DOHH2 (cell line): ENCODE results near the gene COL13A1.

ENCODE experiments used
- H3F3A ChIP-seq: fragments of 200-600 bp; sonication (generic), shearing (Covaris generic); 2 replicates; pipeline ENCODE4 v1.6.0; 2016; ENCODE audit warnings: antibody characterized with exemption, mild to moderate bottlenecking; ENCODE audit not compliant: control insufficient read depth, insufficient read depth
- H3K27ac ChIP-seq: fragments of 200-600 bp; sonication (generic); 2 replicates; pipeline ENCODE4 v1.5.1; 2014; ENCODE audit warnings: low read depth, mild to moderate bottlenecking, low read length, moderate library complexity
- H3K27me3 ChIP-seq: fragments of 200-600 bp; sonication (generic); 2 replicates; pipeline ENCODE4 v1.6.1; 2014; ENCODE audit warnings: mild to moderate bottlenecking, low read length, mixed read lengths; ENCODE audit not compliant: control insufficient read depth
- H3K36me3 ChIP-seq: fragments of 200-600 bp; sonication (generic); 2 replicates; pipeline ENCODE4 v1.6.1; 2014; ENCODE audit warnings: mild to moderate bottlenecking, low read length, moderate library complexity, mixed read lengths; ENCODE audit not compliant: control insufficient read depth
- H3K4me1 ChIP-seq: fragments of 200-600 bp; sonication (generic); 2 replicates; pipeline ENCODE4 v1.6.1; 2014; ENCODE audit warnings: mild to moderate bottlenecking, low read length, mixed read lengths; ENCODE audit not compliant: control insufficient read depth
- H3K4me2 ChIP-seq: fragments of 200-600 bp; sonication (generic); 2 replicates; pipeline ENCODE4 v1.6.0; 2014; ENCODE audit warnings: mild to moderate bottlenecking, low read length, moderate library complexity
- H3K4me3 ChIP-seq: fragments of 200-600 bp; sonication (generic); 2 replicates; pipeline ENCODE4 v1.5.1; 2014; ENCODE audit warnings: mild to moderate bottlenecking, low read length, mixed read lengths
- H3K79me2 ChIP-seq: fragments of 200-600 bp; sonication (generic); 2 replicates; pipeline ENCODE4 v1.6.1; 2014; ENCODE audit warnings: mild to moderate bottlenecking, low read length, mixed read lengths; ENCODE audit not compliant: control insufficient read depth
- H3K9me2 ChIP-seq: fragments of 200-600 bp; sonication (generic); replicated peaks from 2 replicates; pipeline ENCODE4 v1.6.1; 2014; ENCODE audit warnings: mild to moderate bottlenecking, low read length, mixed read lengths; ENCODE audit not compliant: control insufficient read depth
- H3K9me3 ChIP-seq: fragments of 200-600 bp; sonication (generic); 2 replicates; pipeline ENCODE4 v1.6.1; 2014; ENCODE audit warnings: antibody characterized with exemption, low read length, mixed read lengths; ENCODE audit not compliant: control insufficient read depth, insufficient read depth
- H4K20me1 ChIP-seq: fragments of 200-600 bp; sonication (generic); 2 replicates; pipeline ENCODE4 v1.6.0; 2014; ENCODE audit warnings: low read depth, mild to moderate bottlenecking, antibody characterized with exemption, low read length, moderate library complexity; ENCODE audit not compliant: control insufficient read depth, insufficient read depth
- CTCF ChIP-seq: fragments of 200-600 bp; sonication (generic); IDR thresholded peaks from one replicate; pipeline ENCODE4 v1.5.1; 2014; ENCODE audit warnings: antibody characterized with exemption, mild to moderate bottlenecking, low read depth, low read length; ENCODE audit not compliant: poor library complexity, severe bottlenecking
- EZH2phosphoT487 ChIP-seq: fragments of 200-600 bp; sonication (generic); IDR thresholded peaks from 2 replicates; pipeline ENCODE4 v1.6.1; 2017; ENCODE audit warnings: borderline replicate concordance, mild to moderate bottlenecking, antibody characterized with exemption, low read length, moderate library complexity, mixed read lengths

Gene COL13A1

GRCh38 chr10:69955211-69955805 lies 153.6 kb downstream of the COL13A1 start:
- no peaks in the 10 kb centered on the region for H3K9me3 ChIP-seq

GRCh38 chr10:69955897-69956740 lies 154.4 kb downstream of the COL13A1 start:
- no peaks in the 10 kb centered on the region for H3K27me3 ChIP-seq
- H3K79me2 ChIP-seq = no peaks in the 10 kb centered on the region
- TF ChIP-seq CTCF (no peak), EZH2phosphoT487 (no peak)
- H3K9me3 ChIP-seq = no peaks in the 10 kb centered on the region
- no peaks in the 10 kb centered on the region for H3K36me3 ChIP-seq
- no peak overlapping the region for H3K27ac ChIP-seq
- peaks cover 12% of the 10 kb centered on the region for H3F3A ChIP-seq
- H3K9me2 ChIP-seq = no peaks in the 10 kb centered on the region
- H3K4me1 ChIP-seq = peaks cover 48% of the 10 kb centered on the region
- no peak overlapping the region for H3K4me2 ChIP-seq
- H3K4me3 ChIP-seq = no peak overlapping the region
- H4K20me1 ChIP-seq = no peaks in the 10 kb centered on the region

More at GRCh38 chr10:69955211-69955805, 153.6 kb downstream of the COL13A1 start:
- Histone ChIP-seq H3K27ac (no peak overlapping the region), H3K4me3 (no peak overlapping the region), H3K4me1 (peaks cover 40% of the 10 kb centered on the region), H3F3A (peaks cover 9% of the 10 kb centered on the region), H3K27me3 (no peaks in the 10 kb centered on the region), H3K9me2 (no peaks in the 10 kb centered on the region), H3K79me2 (no peaks in the 10 kb centered on the region), H3K4me2 (no peak overlapping the region), H3K36me3 (no peaks in the 10 kb centered on the region), H4K20me1 (no peaks in the 10 kb centered on the region)
- TF ChIP-seq EZH2phosphoT487 = no peak
- TF ChIP-seq CTCF = no peak

GRCh38 chr10:69956741-69957230 lies 155.1 kb downstream of the COL13A1 start:
- no peak overlapping the region for H3K27ac ChIP-seq
- H3K36me3 ChIP-seq = no peaks in the 10 kb centered on the region
- no peaks in the 10 kb centered on the region for H4K20me1 ChIP-seq
- TF ChIP-seq CTCF (no peak), EZH2phosphoT487 (no peak)
- H3F3A ChIP-seq = peaks cover 12% of the 10 kb centered on the region
- no peaks in the 10 kb centered on the region for H3K9me2 ChIP-seq
- H3K27me3 ChIP-seq = no peaks in the 10 kb centered on the region
- no peak overlapping the region for H3K4me2 ChIP-seq
- no peak overlapping the region for H3K4me3 ChIP-seq
- no peaks in the 10 kb centered on the region for H3K79me2 ChIP-seq
- H3K9me3 ChIP-seq = no peaks in the 10 kb centered on the region
- peaks cover 48% of the 10 kb centered on the region for H3K4me1 ChIP-seq
